Left lung (tissue), 10 donors: ENCODE results near the gene OXLD1. TPM values are rescaled to one million over a fixed set of nuclear protein-coding genes. Genes with fewer than 3 reads are reported as not detected.

Source experiments
- ATAC-seq: fragments of 200-7000 bp; cut with Tn5 transposase; one replicate; pipeline ENCODE4 v1.9.1; 2020; ENCODE audit warnings: moderate library complexity
- DNase-seq, 4 donors: peaks; one replicate each; pipeline ENCODE4 v3.0.0-alpha.2; 2013 to 2020
- H3K27ac ChIP-seq, 2 donors: fragments of 200-600 bp; sonication (generic) in 1 of 2; one replicate each; pipeline versions ENCODE4 v1.5.0 to v1.8.0; 2020 to 2021
- H3K27me3 ChIP-seq, 2 donors: fragments of 200-600 bp; sonication (generic) in 1 of 2; one replicate each; pipeline versions ENCODE4 v1.5.0 to v1.8.0; 2020 to 2021
- H3K36me3 ChIP-seq, 2 donors: fragments of 200-600 bp; sonication (generic) in 1 of 2; one replicate each; pipeline versions ENCODE4 v1.5.0 to v1.8.0; 2020 to 2021
- H3K4me1 ChIP-seq, 2 donors: fragments of 200-600 bp; one replicate each; pipeline ENCODE4 v1.8.0; 2021
- H3K4me3 ChIP-seq, 2 donors: fragments of 200-600 bp; sonication (generic) in 1 of 2; one replicate each; pipeline versions ENCODE4 v1.5.0 to v1.8.0; 2020 to 2021; ENCODE audit warnings: mild to moderate bottlenecking in 1 of 2
- H3K9me3 ChIP-seq, 2 donors: fragments of 200-600 bp; sonication (generic) in 1 of 2; one replicate each; pipeline versions ENCODE4 v1.5.0 to v1.8.0; 2020 to 2021
- intact Hi-C, 2 donors: fragments of 100-400 bp; cut with DNase I; formaldehyde crosslinking; loops; one replicate each; pipeline versions ENCODE4 v1.11.2 to v1.14.2; 2022
- polyA plus RNA-seq, 6 donors: library from polyadenylated mRNA; unstranded; fragments of 120-200 nt; gene quantifications; one replicate each; pipeline ENCODE4 v1.2.1, GENCODE V29; 2013; ENCODE audit not compliant: insufficient read length in 6 of 6
- total RNA-seq, 2 donors: library from RNA; stranded (reverse); fragmentation: NEBNext Ultra II Directional; extraction: Animal tissue kit (Norgen Biotek cat#: 25700); gene quantifications; one replicate each; pipeline ENCODE4 v1.2.1, GENCODE V29; 2021
- TF ChIP-seq, protein P1 (sequence below), 2 donors: fragments of 200-600 bp; sonication (generic) in 1 of 2; IDR thresholded peaks; one replicate each; pipeline versions ENCODE4 v1.5.0 to v1.8.0; 2021; ENCODE audit warnings: antibody characterized with exemption in 2 of 2
- donor health status: DM: no; HTN: yes; CAD: no.
- donor health status: DM: no; HTN: no; CAD: no.

The OXLD1 gene
- total and polyA plus RNA-seq, 8 donors = 8.9 to 33.8 (median 13.9) TPM

GRCh38 chr17:81695801-81696200, 29.4 kb upstream of the OXLD1 start:
- DNase-seq (no peak), ATAC-seq (no peak)
- TF ChIP-seq, protein P1, sequence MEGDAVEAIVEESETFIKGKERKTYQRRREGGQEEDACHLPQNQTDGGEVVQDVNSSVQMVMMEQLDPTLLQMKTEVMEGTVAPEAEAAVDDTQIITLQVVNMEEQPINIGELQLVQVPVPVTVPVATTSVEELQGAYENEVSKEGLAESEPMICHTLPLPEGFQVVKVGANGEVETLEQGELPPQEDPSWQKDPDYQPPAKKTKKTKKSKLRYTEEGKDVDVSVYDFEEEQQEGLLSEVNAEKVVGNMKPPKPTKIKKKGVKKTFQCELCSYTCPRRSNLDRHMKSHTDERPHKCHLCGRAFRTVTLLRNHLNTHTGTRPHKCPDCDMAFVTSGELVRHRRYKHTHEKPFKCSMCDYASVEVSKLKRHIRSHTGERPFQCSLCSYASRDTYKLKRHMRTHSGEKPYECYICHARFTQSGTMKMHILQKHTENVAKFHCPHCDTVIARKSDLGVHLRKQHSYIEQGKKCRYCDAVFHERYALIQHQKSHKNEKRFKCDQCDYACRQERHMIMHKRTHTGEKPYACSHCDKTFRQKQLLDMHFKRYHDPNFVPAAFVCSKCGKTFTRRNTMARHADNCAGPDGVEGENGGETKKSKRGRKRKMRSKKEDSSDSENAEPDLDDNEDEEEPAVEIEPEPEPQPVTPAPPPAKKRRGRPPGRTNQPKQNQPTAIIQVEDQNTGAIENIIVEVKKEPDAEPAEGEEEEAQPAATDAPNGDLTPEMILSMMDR (IDR thresholded peaks at IDR 0.05) = no peak
- H3K27ac ChIP-seq = no peak overlapping the region
- H3K36me3 ChIP-seq = peaks cover 0 to 100% of the 10 kb centered on the region in 2 donors
- no peak overlapping the region for H3K4me3 ChIP-seq
- H3K9me3 ChIP-seq = no peaks in the 10 kb centered on the region
- peaks cover 0 to 3% of the 10 kb centered on the region in 2 donors for H3K4me1 ChIP-seq
- H3K27me3 ChIP-seq = no peaks in the 10 kb centered on the region
- intact Hi-C loops = no loop called here

DNA sequence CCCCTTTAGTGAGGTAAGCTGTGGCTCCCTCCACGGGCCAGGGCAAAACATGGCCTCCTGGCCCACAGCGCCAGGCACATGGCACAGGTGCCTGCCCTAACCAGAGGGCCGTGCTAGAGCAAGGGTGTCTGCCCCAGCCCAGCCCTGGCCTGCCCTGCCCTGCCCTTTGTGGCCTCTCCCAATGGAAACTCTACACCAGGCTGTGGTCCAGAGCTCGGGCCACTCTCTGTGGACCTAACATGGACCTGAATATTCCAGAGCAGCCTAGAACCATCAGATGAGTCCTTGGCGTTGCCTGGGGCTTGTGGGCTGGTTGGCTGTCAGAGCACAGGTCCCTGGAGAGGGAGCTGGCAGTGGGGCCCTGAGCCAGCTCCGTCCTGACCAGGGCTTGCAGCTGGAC, 28.8 kb upstream of the OXLD1 start:
- Histone ChIP-seq H3K4me1 (no peaks in the 10 kb centered on the region), H3K36me3 (peaks cover 0 to 100% of the 10 kb centered on the region in 2 donors), H3K27me3 (no peaks in the 10 kb centered on the region), H3K4me3 (no peak overlapping the region), H3K9me3 (no peaks in the 10 kb centered on the region), H3K27ac (no peak overlapping the region)
- intact Hi-C loops = no loop called here
- TF ChIP-seq, protein P1 (IDR thresholded peaks at IDR 0.05) = no peak
- DNase-seq = no peak
- no peak for ATAC-seq

DNA sequence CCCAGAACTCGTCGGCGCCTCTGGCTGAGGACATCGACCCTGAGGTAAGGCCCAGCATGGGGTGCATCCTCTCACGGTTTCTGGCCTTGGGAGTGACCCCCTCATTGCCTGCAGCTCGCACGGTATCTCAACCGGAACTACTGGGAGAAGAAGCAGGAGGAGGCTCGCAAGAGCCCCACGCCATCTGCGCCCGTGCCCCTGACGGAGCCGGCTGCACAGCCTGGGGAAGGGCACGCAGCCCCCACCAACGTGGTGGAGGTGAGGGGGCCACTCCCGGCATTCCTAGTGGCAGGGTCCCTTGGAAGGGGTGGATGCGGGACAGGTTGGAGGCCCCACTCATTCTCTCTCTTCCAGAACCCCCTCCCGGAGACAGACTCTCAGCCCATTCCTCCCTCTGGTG, 28.4 kb upstream of the OXLD1 start:
- H3K36me3 ChIP-seq = peaks cover 0 to 100% of the 10 kb centered on the region in 2 donors
- no peak for ATAC-seq
- TF ChIP-seq, protein P1 (IDR thresholded peaks at IDR 0.05) = no peak
- DNase-seq = no peak
- no peaks in the 10 kb centered on the region for H3K27me3 ChIP-seq
- H3K4me1 ChIP-seq = no peaks in the 10 kb centered on the region
- no peak overlapping the region for H3K27ac ChIP-seq
- H3K9me3 ChIP-seq = no peaks in the 10 kb centered on the region
- H3K4me3 ChIP-seq = no peak overlapping the region
- intact Hi-C loops = no loop called here

- Histone ChIP-seq H3K27ac (no peak overlapping the region), H3K36me3 (peaks cover 0 to 100% of the 10 kb centered on the region in 2 donors), H3K9me3 (no peaks in the 10 kb centered on the region), H3K4me1 (no peaks in the 10 kb centered on the region), H3K4me3 (no peak overlapping the region), H3K27me3 (no peaks in the 10 kb centered on the region)
- TF ChIP-seq, protein P1 (IDR thresholded peaks at IDR 0.05) = no peak
- DNase-seq = no peak
- intact Hi-C loops = no loop called here
- ATAC-seq = no peak
Measured at GRCh38 chr17:81693509-81694210, 27.3 kb upstream of the OXLD1 start.

DNA sequence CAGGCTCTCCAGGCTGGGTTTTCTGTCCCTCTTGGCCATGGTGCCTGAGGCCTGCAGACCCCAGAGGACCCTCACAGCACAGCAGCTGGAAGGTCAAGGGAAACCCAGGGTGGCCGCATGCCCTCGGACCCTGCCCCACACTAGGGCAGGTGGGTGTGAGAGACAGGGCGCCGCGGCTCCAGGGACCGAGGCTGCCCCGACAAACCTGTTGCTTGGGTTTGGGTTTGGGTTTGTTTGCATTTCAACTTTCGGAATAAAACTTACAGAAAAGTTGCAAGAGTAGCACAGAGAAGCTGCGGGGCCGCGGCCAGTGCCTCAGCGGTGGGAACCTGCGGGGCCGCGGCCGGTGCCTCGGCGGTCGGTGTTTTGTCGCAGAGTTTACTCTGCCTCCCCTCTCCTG, 25.2 kb upstream of the OXLD1 start:
- H3K27me3 ChIP-seq = no peaks in the 10 kb centered on the region
- H3K27ac ChIP-seq = no peak overlapping the region
- no peak for DNase-seq
- no peaks in the 10 kb centered on the region for H3K9me3 ChIP-seq
- no peak for ATAC-seq
- H3K36me3 ChIP-seq = peaks cover 0 to 100% of the 10 kb centered on the region in 2 donors
- H3K4me3 ChIP-seq = no peak overlapping the region
- no peaks in the 10 kb centered on the region for H3K4me1 ChIP-seq
- intact Hi-C loops = no loop called here
- TF ChIP-seq, protein P1 (IDR thresholded peaks at IDR 0.05) = no peak
